ENCODE results near the gene TBX5. TPM values are rescaled to one million over a fixed set of nuclear protein-coding genes. Genes with fewer than 3 reads are reported as not detected.
A peak's percentile ranks its signal among the peaks of the same experiment; 100 is the strongest.

The TBX5 gene
- total and polyA plus RNA-seq, 9 of the 15 experiments (the other 6 are each of a cell fraction or from before 2014, with no cell fraction given) = not detected

GRCh38 chr12:114335607-114336006 is 70.3 kb downstream of the TBX5 start (continued):
- TF ChIP-seq, protein P1, sequence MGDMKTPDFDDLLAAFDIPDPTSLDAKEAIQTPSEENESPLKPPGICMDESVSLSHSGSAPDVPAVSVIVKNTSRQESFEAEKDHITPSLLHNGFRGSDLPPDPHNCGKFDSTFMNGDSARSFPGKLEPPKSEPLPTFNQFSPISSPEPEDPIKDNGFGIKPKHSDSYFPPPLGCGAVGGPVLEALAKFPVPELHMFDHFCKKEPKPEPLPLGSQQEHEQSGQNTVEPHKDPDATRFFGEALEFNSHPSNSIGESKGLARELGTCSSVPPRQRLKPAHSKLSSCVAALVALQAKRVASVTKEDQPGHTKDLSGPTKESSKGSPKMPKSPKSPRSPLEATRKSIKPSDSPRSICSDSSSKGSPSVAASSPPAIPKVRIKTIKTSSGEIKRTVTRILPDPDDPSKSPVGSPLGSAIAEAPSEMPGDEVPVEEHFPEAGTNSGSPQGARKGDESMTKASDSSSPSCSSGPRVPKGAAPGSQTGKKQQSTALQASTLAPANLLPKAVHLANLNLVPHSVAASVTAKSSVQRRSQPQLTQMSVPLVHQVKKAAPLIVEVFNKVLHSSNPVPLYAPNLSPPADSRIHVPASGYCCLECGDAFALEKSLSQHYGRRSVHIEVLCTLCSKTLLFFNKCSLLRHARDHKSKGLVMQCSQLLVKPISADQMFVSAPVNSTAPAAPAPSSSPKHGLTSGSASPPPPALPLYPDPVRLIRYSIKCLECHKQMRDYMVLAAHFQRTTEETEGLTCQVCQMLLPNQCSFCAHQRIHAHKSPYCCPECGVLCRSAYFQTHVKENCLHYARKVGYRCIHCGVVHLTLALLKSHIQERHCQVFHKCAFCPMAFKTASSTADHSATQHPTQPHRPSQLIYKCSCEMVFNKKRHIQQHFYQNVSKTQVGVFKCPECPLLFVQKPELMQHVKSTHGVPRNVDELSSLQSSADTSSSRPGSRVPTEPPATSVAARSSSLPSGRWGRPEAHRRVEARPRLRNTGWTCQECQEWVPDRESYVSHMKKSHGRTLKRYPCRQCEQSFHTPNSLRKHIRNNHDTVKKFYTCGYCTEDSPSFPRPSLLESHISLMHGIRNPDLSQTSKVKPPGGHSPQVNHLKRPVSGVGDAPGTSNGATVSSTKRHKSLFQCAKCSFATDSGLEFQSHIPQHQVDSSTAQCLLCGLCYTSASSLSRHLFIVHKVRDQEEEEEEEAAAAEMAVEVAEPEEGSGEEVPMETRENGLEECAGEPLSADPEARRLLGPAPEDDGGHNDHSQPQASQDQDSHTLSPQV (IDR thresholded peaks at IDR 0.05) = no peak
- TF ChIP-seq HNRNPK (IDR thresholded peaks at IDR 0.05; ENCODE audit: low read depth, low read length, poor library complexity, severe bottlenecking) = no peak
- TF ChIP-seq, protein P2, sequence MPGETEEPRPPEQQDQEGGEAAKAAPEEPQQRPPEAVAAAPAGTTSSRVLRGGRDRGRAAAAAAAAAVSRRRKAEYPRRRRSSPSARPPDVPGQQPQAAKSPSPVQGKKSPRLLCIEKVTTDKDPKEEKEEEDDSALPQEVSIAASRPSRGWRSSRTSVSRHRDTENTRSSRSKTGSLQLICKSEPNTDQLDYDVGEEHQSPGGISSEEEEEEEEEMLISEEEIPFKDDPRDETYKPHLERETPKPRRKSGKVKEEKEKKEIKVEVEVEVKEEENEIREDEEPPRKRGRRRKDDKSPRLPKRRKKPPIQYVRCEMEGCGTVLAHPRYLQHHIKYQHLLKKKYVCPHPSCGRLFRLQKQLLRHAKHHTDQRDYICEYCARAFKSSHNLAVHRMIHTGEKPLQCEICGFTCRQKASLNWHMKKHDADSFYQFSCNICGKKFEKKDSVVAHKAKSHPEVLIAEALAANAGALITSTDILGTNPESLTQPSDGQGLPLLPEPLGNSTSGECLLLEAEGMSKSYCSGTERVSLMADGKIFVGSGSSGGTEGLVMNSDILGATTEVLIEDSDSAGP (CRISPR knock-in tag; IDR thresholded peaks at IDR 0.05) = no peak

- 10% methylated on average over 3 of the region's 5 CpGs for WGBS (ENCODE audit: insufficient coverage, low coverage, missing lambda C conversion rate)
- H3K36me3 ChIP-seq (ENCODE audit: control insufficient read depth, insufficient read depth, low read length) = no peaks in the 10 kb centered on the region
- H3K9ac ChIP-seq (ENCODE audit: insufficient read depth in 1 of 2, low read depth in 2 of 2, low read length in 2 of 2) = no peak overlapping the region
- no peak overlapping the region for H2AFZ ChIP-seq (ENCODE audit: low read depth, low read length)
- H3K79me2 ChIP-seq (ENCODE audit: control insufficient read depth, insufficient read depth, low read length) = no peaks in the 10 kb centered on the region
- H3K4me3 ChIP-seq = no peak overlapping the region
- FAIRE-seq = no peak
- ChIA-PET POLR2A (interaction anchor here (0.6 kb wide), 1 partner anchor 199 kb away, joined by 3 read pairs; no protein-coding TSS in a partner anchor), CTCF (ENCODE audit: low intra/inter-chr PET ratio) (no interaction called here)
- TF ChIP-seq POU5F1 (IDR thresholded peaks at IDR 0.05; ENCODE audit: borderline replicate concordance, low read depth, low read length, partially characterized antibody) (no peak), ZNF512 (tag; IDR thresholded peaks at IDR 0.05) (peak; percentile 75)
- no TSS peak for BruUV-seq (replicated peaks)
- H3K27ac ChIP-seq (ENCODE audit: extremely low read depth, low read depth, low read length) = no peak overlapping the region
- H3K9me1 ChIP-seq (ENCODE audit: control insufficient read depth, insufficient read depth, low read length) = no peaks in the 10 kb centered on the region
- intact Hi-C loops (cut with micrococcal nuclease) = no loop called here
- DNase-seq (ENCODE audit: extremely low read depth in 1 of 4, low spot score in 3 of 4) = no peak
- no peak for ATAC-seq
- H3K4me2 ChIP-seq (ENCODE audit: insufficient read depth, low read length) = no peak overlapping the region
- in situ Hi-C loops (cut with MboI) = no loop called here
- H3K4me1 ChIP-seq (replicated peaks in 1 of 2; ENCODE audit: control insufficient read depth in 2 of 2, insufficient read depth in 2 of 2, low read length in 2 of 2) = no peaks in the 10 kb centered on the region
- H3K9me3 ChIP-seq (replicated peaks; ENCODE audit: control insufficient read depth, insufficient read depth, low read depth, low read length) = no peaks in the 10 kb centered on the region
- no peaks in the 10 kb centered on the region for H4K20me1 ChIP-seq (replicated peaks; ENCODE audit: control insufficient read depth, insufficient read depth, low read length)
- H3K27me3 ChIP-seq (ENCODE audit: control insufficient read depth in 2 of 2, insufficient read depth in 2 of 2, low read length in 2 of 2) = no peaks in the 10 kb centered on the region
Observed at GRCh38 chr12:114334395-114334794, 71.5 kb downstream of the TBX5 start.
